Naive thymus-derived CD8-positive, alpha-beta T cell (primary cell): ENCODE data around the gene CRTAC1. TPM values are rescaled to one million over a fixed set of nuclear protein-coding genes. Genes with fewer than 3 reads are reported as not detected.
A peak's percentile ranks its signal among the peaks of the same experiment; 100 is the strongest.

Experiments used
- ATAC-seq, 2 donors: fragments of 150-1000 bp; cut with Tn5 transposase in 1 of 2; sonication (Bioruptor Pico), chemical (Tn5 transposase) in 1 of 2; 1 replicate in 1 of 2; 2 replicates in 1 of 2; pipeline ENCODE4 v1.10.0; 2021; ENCODE audit warnings: mild to moderate bottlenecking in 2 of 2, moderate library complexity in 2 of 2
- POLR2A ChIA-PET: fragments of 350-600 bp; sonication (Branson Sonifier 250); formaldehyde crosslinking; loops from one replicate; lab custom pipeline; 2021; ENCODE audit warnings: antibody characterized with exemption; lab: Charles Lee
- DNase-seq, 10 donors: peaks; one replicate each; pipeline versions ENCODE4 v3.0.0 to v3.0.0-alpha.2; 2020 to 2022
- H3K27ac Mint-ChIP-seq, 10 donors: one replicate each; pipeline ENCODE4 v1.8.0; 2020 to 2022; ENCODE audit warnings: mild to moderate bottlenecking in 10 of 10, mixed read lengths in 10 of 10, moderate library complexity in 4 of 10, inconsistent platforms in 1 of 10
- H3K27me3 Mint-ChIP-seq, 5 donors: one replicate each; pipeline ENCODE4 v1.8.0; 2021 to 2022; ENCODE audit warnings: mixed read lengths in 5 of 5
- H3K36me3 Mint-ChIP-seq, 3 donors: one replicate each; pipeline ENCODE4 v1.8.0; 2020 to 2022; ENCODE audit warnings: mixed read lengths in 3 of 3, mild to moderate bottlenecking in 2 of 3, inconsistent platforms in 1 of 3
- H3K4me1 Mint-ChIP-seq, 4 donors: one replicate each; pipeline ENCODE4 v1.8.0; 2021 to 2022; ENCODE audit warnings: mixed read lengths in 4 of 4
- H3K4me3 Mint-ChIP-seq, 10 donors: one replicate each; pipeline ENCODE4 v1.8.0; 2020 to 2022; ENCODE audit warnings: mild to moderate bottlenecking in 10 of 10, mixed read lengths in 10 of 10, moderate library complexity in 6 of 10, inconsistent platforms in 1 of 10
- H3K9me3 Mint-ChIP-seq, 9 donors: one replicate each; pipeline ENCODE4 v1.8.0; 2020 to 2022; ENCODE audit warnings: mixed read lengths in 9 of 9, mild to moderate bottlenecking in 3 of 9, inconsistent platforms in 1 of 9, moderate library complexity in 1 of 9
- polyA plus RNA-seq, 3 donors: library from polyadenylated mRNA; unstranded; fragments of 300-500 nt; fragmentation: Illumina TruSeq; gene quantifications; one replicate each; pipeline ENCODE4 v1.2.3, GENCODE V29; 2021
- total RNA-seq, 8 experiments: library from RNA in 2 of 8; stranded (reverse) in 2 of 8; gene quantifications; one replicate each; pipeline ENCODE4 v1.2.3 and lab custom pipeline; 2021 to 2026

Gene CRTAC1
- total and polyA plus RNA-seq, 5 experiments from 2014 or later: not detected

- Mint-ChIP-seq H3K27ac (no peak overlapping the region), H3K4me3 (no peak overlapping the region), H3K36me3 (no peaks in the 10 kb centered on the region), H3K27me3 (peaks cover 15 to 47% (median 37%) of the 10 kb centered on the region in 5 donors), H3K4me1 (peaks cover 0 to 6% (median 4%) of the 10 kb centered on the region in 4 donors), H3K9me3 (no peaks in the 10 kb centered on the region)
- DNase-seq (no peak), ATAC-seq (no peak)
- POLR2A ChIA-PET: no interaction called here
Observed at GRCh38 chr10:98047009-98047741, 16.8 kb upstream of the CRTAC1 start.

- ATAC-seq: peak; percentile 78 to 83
- H3K4me1 Mint-ChIP-seq: peaks cover 0 to 6% (median 4%) of the 10 kb centered on the region in 4 donors
- no peak overlapping the region for H3K4me3 Mint-ChIP-seq
- H3K9me3 Mint-ChIP-seq: no peaks in the 10 kb centered on the region
- peaks cover 22 to 47% (median 34%) of the 10 kb centered on the region in 5 donors for H3K27me3 Mint-ChIP-seq
- POLR2A ChIA-PET: no interaction called here
- no peaks in the 10 kb centered on the region for H3K36me3 Mint-ChIP-seq
- peak; percentile 7 to 72 (median 50) for DNase-seq
- peak overlapping the region in 1 of 10 donors; percentile 6 for H3K27ac Mint-ChIP-seq
Observed at GRCh38 chr10:98045785-98046389, 15.5 kb upstream of the CRTAC1 start.

GRCh38 chr10:98041352-98042043 lies 11.1 kb upstream of the CRTAC1 start:
- H3K27me3 Mint-ChIP-seq: peaks cover 41 to 84% (median 70%) of the 10 kb centered on the region in 5 donors
- no peak overlapping the region for H3K4me3 Mint-ChIP-seq
- H3K9me3 Mint-ChIP-seq: no peaks in the 10 kb centered on the region
- H3K36me3 Mint-ChIP-seq: no peaks in the 10 kb centered on the region
- POLR2A ChIA-PET: no interaction called here
- H3K4me1 Mint-ChIP-seq: peaks cover 0 to 6% (median 4%) of the 10 kb centered on the region in 4 donors
- no peak overlapping the region for H3K27ac Mint-ChIP-seq
- ATAC-seq (no peak), DNase-seq (peak in 3 of 10 donors; percentile 18 to 20 (median 20))

GRCh38 chr10:98039690-98040381 lies 9.4 kb upstream of the CRTAC1 start:
- POLR2A ChIA-PET: no interaction called here
- peaks cover 56 to 96% (median 78%) of the 10 kb centered on the region in 5 donors for H3K27me3 Mint-ChIP-seq
- ATAC-seq (no peak), DNase-seq (no peak)
- H3K4me1 Mint-ChIP-seq: no peaks in the 10 kb centered on the region
- no peaks in the 10 kb centered on the region for H3K9me3 Mint-ChIP-seq
- no peak overlapping the region for H3K27ac Mint-ChIP-seq
- H3K36me3 Mint-ChIP-seq: no peaks in the 10 kb centered on the region
- H3K4me3 Mint-ChIP-seq: no peak overlapping the region

- Mint-ChIP-seq H3K4me3 (no peak overlapping the region), H3K36me3 (no peaks in the 10 kb centered on the region), H3K27ac (no peak overlapping the region), H3K27me3 (peaks cover 62 to 96% (median 83%) of the 10 kb centered on the region in 5 donors), H3K9me3 (no peaks in the 10 kb centered on the region), H3K4me1 (no peaks in the 10 kb centered on the region)
- POLR2A ChIA-PET: no interaction called here
- ATAC-seq: no peak
- DNase-seq: no peak
Observed at GRCh38 chr10:98038288-98038687, 7.9 kb upstream of the CRTAC1 start.

- Mint-ChIP-seq H3K9me3 (peaks cover 0 to 2% (median 0%) of the 10 kb centered on the region in 9 donors), H3K27me3 (peaks cover 52 to 89% (median 81%) of the 10 kb centered on the region in 5 donors), H3K36me3 (peaks cover 0 to 4% (median 0%) of the 10 kb centered on the region in 3 donors), H3K4me1 (peaks cover 0 to 2% (median 0%) of the 10 kb centered on the region in 4 donors), H3K27ac (no peak overlapping the region), H3K4me3 (no peak overlapping the region)
- no peak for ATAC-seq
- POLR2A ChIA-PET: no interaction called here
- no peak for DNase-seq
Observed at GRCh38 chr10:98035599-98035998, 5.2 kb upstream of the CRTAC1 start.

GRCh38 chr10:98033515-98033914 lies 3.1 kb upstream of the CRTAC1 start:
- Mint-ChIP-seq H3K4me3 (no peak overlapping the region), H3K9me3 (peaks cover 0 to 2% (median 0%) of the 10 kb centered on the region in 9 donors), H3K4me1 (peaks cover 4 to 10% (median 5%) of the 10 kb centered on the region in 4 donors), H3K36me3 (peaks cover 0 to 4% (median 0%) of the 10 kb centered on the region in 3 donors), H3K27ac (no peak overlapping the region), H3K27me3 (peaks cover 55 to 84% (median 77%) of the 10 kb centered on the region in 5 donors)
- ATAC-seq: no peak
- DNase-seq: no peak
- POLR2A ChIA-PET: interaction anchor here (0.5 kb wide), 1 partner anchor 352 kb away, joined by 4 read pairs; no protein-coding TSS in a partner anchor

GRCh38 chr10:98031440-98031839 lies 1.0 kb upstream of the CRTAC1 start:
- peak overlapping the region in 6 of 10 donors; percentile 9 to 73 (median 51) for H3K4me3 Mint-ChIP-seq

GRCh38 chr10:98030991-98031431 lies 590 bp upstream of the CRTAC1 start:
- Mint-ChIP-seq H3K36me3 (peaks cover 0 to 4% (median 0%) of the 10 kb centered on the region in 3 donors), H3K27me3 (peaks cover 44 to 84% (median 70%) of the 10 kb centered on the region in 5 donors), H3K4me1 (peaks cover 8 to 17% (median 8%) of the 10 kb centered on the region in 4 donors), H3K4me3 (peak overlapping the region in 1 of 10 donors; percentile 9), H3K27ac (no peak overlapping the region), H3K9me3 (peaks cover 0 to 2% (median 0%) of the 10 kb centered on the region in 9 donors)
- ATAC-seq (no peak), DNase-seq (no peak)
- POLR2A ChIA-PET: no interaction called here

More at GRCh38 chr10:98031440-98031839, 1.0 kb upstream of the CRTAC1 start:
- Mint-ChIP-seq H3K36me3 (peaks cover 0 to 4% (median 0%) of the 10 kb centered on the region in 3 donors), H3K9me3 (peaks cover 0 to 2% (median 0%) of the 10 kb centered on the region in 9 donors), H3K4me1 (peaks cover 8 to 17% (median 8%) of the 10 kb centered on the region in 4 donors), H3K27ac (no peak overlapping the region), H3K27me3 (peaks cover 48 to 84% (median 70%) of the 10 kb centered on the region in 5 donors)
- DNase-seq (no peak), ATAC-seq (no peak)
- POLR2A ChIA-PET: no interaction called here

GRCh38 chr10:98029149-98030092 lies 1.0 kb downstream of the CRTAC1 start:
- peak overlapping the region in 9 of 10 donors; percentile 24 to 79 (median 71) for H3K4me3 Mint-ChIP-seq
- POLR2A ChIA-PET: no interaction called here
- ATAC-seq: no peak

GRCh38 chr10:98028168-98028770 lies 2.2 kb downstream of the CRTAC1 start:
- Mint-ChIP-seq H3K27me3 (peaks cover 27 to 75% (median 60%) of the 10 kb centered on the region in 5 donors), H3K27ac (no peak overlapping the region), H3K9me3 (peaks cover 0 to 2% (median 0%) of the 10 kb centered on the region in 9 donors), H3K4me3 (peak overlapping the region in 3 of 10 donors; percentile 9 to 58 (median 31)), H3K4me1 (peaks cover 8 to 17% (median 8%) of the 10 kb centered on the region in 4 donors), H3K36me3 (peaks cover 0 to 4% (median 0%) of the 10 kb centered on the region in 3 donors)
- peak; percentile 19 to 72 (median 50) for DNase-seq
- POLR2A ChIA-PET: no interaction called here
- ATAC-seq: peak; percentile 74 to 81

More at GRCh38 chr10:98029149-98030092, 1.0 kb downstream of the CRTAC1 start:
- peaks cover 8 to 17% (median 8%) of the 10 kb centered on the region in 4 donors for H3K4me1 Mint-ChIP-seq
- H3K27ac Mint-ChIP-seq: peak overlapping the region in 1 of 10 donors; percentile 36
- peaks cover 31 to 84% (median 65%) of the 10 kb centered on the region in 5 donors for H3K27me3 Mint-ChIP-seq
- no peak for DNase-seq
- H3K9me3 Mint-ChIP-seq: peaks cover 0 to 2% (median 0%) of the 10 kb centered on the region in 9 donors
- H3K36me3 Mint-ChIP-seq: peaks cover 0 to 4% (median 0%) of the 10 kb centered on the region in 3 donors
